GM23248 (cell line): ENCODE measurements around the gene NHSL2. TPM values are rescaled to one million over a fixed set of nuclear protein-coding genes. Genes with fewer than 3 reads are reported as not detected.
"Not testable (repeated sequence)": the region's sequence is repeated elsewhere in the genome, so short reads cannot be mapped to it uniquely, and the experiment has no call there.

Experiments used
- DNase-seq: peaks from one replicate; pipeline ENCODE4 v3.0.0-alpha.2; 2015
- H2AFZ ChIP-seq: fragments of 200-600 bp; sonication (generic); 2 replicates; pipeline ENCODE4 v1.6.1; 2016; ENCODE audit warnings: antibody characterized with exemption
- H3F3A ChIP-seq: fragments of 200-600 bp; sonication (generic); 2 replicates; pipeline ENCODE4 v1.6.1; 2016; ENCODE audit warnings: mild to moderate bottlenecking, antibody characterized with exemption, mixed run types; ENCODE audit not compliant: insufficient read depth
- H3K27ac ChIP-seq: fragments of 200-600 bp; sonication (generic); 2 replicates; pipeline ENCODE4 v1.5.1; 2016; ENCODE audit warnings: mild to moderate bottlenecking
- H3K27me3 ChIP-seq: fragments of 200-600 bp; sonication (generic); replicated peaks from 2 replicates; pipeline ENCODE4 v1.6.1; 2016; ENCODE audit warnings: mild to moderate bottlenecking; ENCODE audit not compliant: insufficient read depth
- H3K36me3 ChIP-seq: fragments of 200-600 bp; sonication (generic); 2 replicates; pipeline ENCODE4 v1.6.1; 2016; ENCODE audit warnings: low read depth, mild to moderate bottlenecking
- H3K4me1 ChIP-seq: fragments of 200-600 bp; sonication (generic); 2 replicates; pipeline ENCODE4 v1.6.1; 2016; ENCODE audit warnings: mild to moderate bottlenecking; ENCODE audit not compliant: insufficient read depth
- H3K4me2 ChIP-seq: fragments of 200-600 bp; sonication (generic); one replicate; pipeline ENCODE4 v1.6.1; 2016; ENCODE audit warnings: mild to moderate bottlenecking; ENCODE audit not compliant: unreplicated experiment
- H3K4me3 ChIP-seq: fragments of 200-600 bp; sonication (generic); 2 replicates; pipeline ENCODE4 v1.5.1; 2016; ENCODE audit warnings: mild to moderate bottlenecking
- H3K79me2 ChIP-seq: fragments of 200-600 bp; sonication (generic); 2 replicates; pipeline ENCODE4 v1.6.1; 2016; ENCODE audit warnings: mild to moderate bottlenecking; ENCODE audit not compliant: insufficient read depth
- H3K9ac ChIP-seq: fragments of 200-600 bp; sonication (generic); 2 replicates; pipeline ENCODE4 v1.6.1; 2016; ENCODE audit warnings: mild to moderate bottlenecking
- H3K9me2 ChIP-seq: fragments of 200-600 bp; sonication (generic); 2 replicates; pipeline ENCODE4 v1.6.1; 2016; ENCODE audit warnings: mixed run types, mild to moderate bottlenecking, moderate library complexity; ENCODE audit not compliant: insufficient read depth
- H3K9me3 ChIP-seq: fragments of 200-600 bp; sonication (generic); one replicate; pipeline ENCODE4 v1.6.1; 2017; ENCODE audit warnings: low read depth
- H4K20me1 ChIP-seq: fragments of 200-600 bp; sonication (generic); 2 replicates; pipeline ENCODE4 v1.6.0; 2016; ENCODE audit not compliant: insufficient read depth
- EZH2 ChIP-seq: fragments of 200-600 bp; sonication (generic); IDR thresholded peaks from 2 replicates; pipeline ENCODE4 v1.6.1; 2018; ENCODE audit warnings: antibody characterized with exemption, mild to moderate bottlenecking; ENCODE audit not compliant: insufficient read depth, poor library complexity, severe bottlenecking
- EZH2phosphoT487 ChIP-seq: fragments of 200-600 bp; sonication (generic); IDR thresholded peaks from 2 replicates; pipeline ENCODE4 v1.6.1; 2018; ENCODE audit warnings: antibody characterized with exemption, moderate library complexity, mild to moderate bottlenecking, low read depth; ENCODE audit not compliant: insufficient read depth
- WGBS, 2 experiments: methylation state at CpG; one replicate each; pipeline ENCODE4 v1.1.6; 2015 to 2017; ENCODE audit warnings: low lambda C conversion rate in 2 of 2, low coverage in 1 of 2; ENCODE audit errors: missing lambda C conversion rate in 2 of 2; 5-methylcytosine and 5-hydroxymethylcytosine counted together
- in situ Hi-C: fragments of 300-500 bp; cut with MboI; formaldehyde crosslinking; loops from 2 replicates; pipeline ENCODE4 v1.15.0; 2020
- polyA plus RNA-seq: library from polyadenylated mRNA; unstranded; fragments of >200 nt; fragmentation: Nextera tagmentation; extraction: Ambion mirVana; gene quantifications from 2 replicates; pipeline ENCODE4 v1.2.1, GENCODE V29; 2016
- total RNA-seq: library from RNA; depleted of rRNA; stranded (reverse); fragments of >200 nt; shearing (Covaris generic); gene quantifications from 2 replicates; pipeline ENCODE4 v1.2.3, GENCODE V29; 2014

The NHSL2 gene
- total and polyA plus RNA-seq, 2 experiments from 2014 or later: 3.2 to 6.5 TPM

DNA sequence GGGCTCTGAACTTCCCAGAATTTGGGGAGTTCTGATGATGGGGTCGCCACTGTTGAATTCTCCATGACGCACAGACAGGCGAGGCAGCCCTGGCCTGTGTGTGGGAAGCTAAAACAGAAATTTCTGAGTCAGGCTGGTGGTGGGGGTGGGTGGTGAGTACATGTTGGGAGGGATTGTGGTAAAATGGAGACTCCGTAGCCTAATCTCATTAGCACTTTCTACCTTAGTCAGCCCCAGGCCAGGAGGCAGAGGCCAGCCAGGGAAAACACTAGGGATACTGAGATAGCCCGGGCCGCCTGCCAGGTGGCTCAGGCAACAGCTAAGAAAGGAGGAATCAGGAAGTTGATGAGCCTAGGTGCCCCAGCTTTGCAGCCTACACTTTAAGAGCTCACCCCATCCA, 39.3 kb upstream of the NHSL2 start:
- Histone ChIP-seq H3K79me2 (no peaks in the 10 kb centered on the region), H3F3A (no peaks in the 10 kb centered on the region), H3K9ac (no peak overlapping the region), H2AFZ (no peak overlapping the region), H3K4me3 (no peak overlapping the region), H4K20me1 (no peaks in the 10 kb centered on the region), H3K27me3 (no peaks in the 10 kb centered on the region), H3K4me2 (no peak overlapping the region), H3K36me3 (no peaks in the 10 kb centered on the region), H3K9me2 (no peaks in the 10 kb centered on the region), H3K9me3 (no peaks in the 10 kb centered on the region), H3K4me1 (no peaks in the 10 kb centered on the region), H3K27ac (no peak overlapping the region)
- no peak for TF ChIP-seq EZH2phosphoT487
- no peak for TF ChIP-seq EZH2
- 50 to 66% methylated on average over 5 to 6 of the region's 6 CpGs for WGBS, 2 experiments
- DNase-seq: peak; percentile 51
- in situ Hi-C loops: no loop called here

DNA sequence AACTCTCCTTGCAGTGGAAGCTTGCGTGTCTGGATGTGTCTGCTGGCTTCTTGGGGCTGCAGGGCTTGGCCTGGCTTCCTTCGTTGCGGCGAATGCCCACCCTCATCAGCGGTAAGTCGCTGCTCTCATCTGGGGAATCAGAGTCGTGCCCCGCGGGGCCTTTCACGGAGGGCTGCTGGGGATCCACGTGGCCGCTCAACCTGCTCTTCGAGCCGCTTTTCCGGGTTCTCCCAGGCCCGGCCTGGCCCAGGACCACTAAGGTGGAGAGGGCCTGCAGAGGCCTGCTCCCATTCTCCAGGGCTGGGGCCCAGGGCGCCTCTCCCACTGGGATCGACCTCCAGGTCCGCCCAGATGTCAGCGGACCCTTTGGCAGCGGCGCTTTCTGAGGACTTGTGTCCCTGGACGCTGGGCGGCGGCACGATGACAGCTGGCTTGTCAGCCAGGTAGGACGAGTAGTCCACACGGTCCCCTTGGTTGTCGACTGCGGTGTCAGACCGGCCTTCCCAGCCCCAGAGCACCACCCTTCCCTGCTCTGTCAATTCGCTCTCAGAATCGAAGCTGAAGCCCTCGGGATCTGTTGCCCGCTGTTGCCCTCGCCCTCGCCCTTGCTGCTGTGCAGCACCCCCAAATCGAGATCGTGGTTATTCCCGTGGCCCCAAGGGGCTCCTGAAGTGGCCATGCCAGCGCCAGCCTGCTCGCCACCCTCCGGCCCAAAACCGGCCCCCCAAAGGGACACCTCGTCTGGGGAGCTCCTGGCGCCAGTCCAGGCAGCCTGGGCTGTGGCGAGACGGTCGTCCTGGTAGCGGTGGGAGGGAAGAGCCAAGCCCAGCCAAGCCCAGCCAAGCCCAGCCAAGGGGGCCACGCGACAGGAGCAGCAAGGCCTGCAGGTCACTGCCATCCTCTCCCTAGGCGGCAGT, 37.8 kb upstream of the NHSL2 start:
- H3K9me3 ChIP-seq: no peaks in the 10 kb centered on the region
- no peaks in the 10 kb centered on the region for H4K20me1 ChIP-seq
- 77 to 82% methylated on average over 22 to 23 of the region's 53 CpGs for WGBS, 2 experiments
- no peak for DNase-seq
- H3K9ac ChIP-seq: no peak overlapping the region
- no peak overlapping the region for H2AFZ ChIP-seq
- no peak overlapping the region for H3K4me3 ChIP-seq
- in situ Hi-C loops: no loop called here
- H3K4me2 ChIP-seq: no peak overlapping the region
- no peak for TF ChIP-seq EZH2phosphoT487
- no peak for TF ChIP-seq EZH2
- H3K4me1 ChIP-seq: no peaks in the 10 kb centered on the region
- H3F3A ChIP-seq: no peaks in the 10 kb centered on the region
- no peaks in the 10 kb centered on the region for H3K79me2 ChIP-seq
- no peaks in the 10 kb centered on the region for H3K27me3 ChIP-seq
- H3K36me3 ChIP-seq: no peaks in the 10 kb centered on the region
- H3K9me2 ChIP-seq: no peaks in the 10 kb centered on the region
- no peak overlapping the region for H3K27ac ChIP-seq

DNA sequence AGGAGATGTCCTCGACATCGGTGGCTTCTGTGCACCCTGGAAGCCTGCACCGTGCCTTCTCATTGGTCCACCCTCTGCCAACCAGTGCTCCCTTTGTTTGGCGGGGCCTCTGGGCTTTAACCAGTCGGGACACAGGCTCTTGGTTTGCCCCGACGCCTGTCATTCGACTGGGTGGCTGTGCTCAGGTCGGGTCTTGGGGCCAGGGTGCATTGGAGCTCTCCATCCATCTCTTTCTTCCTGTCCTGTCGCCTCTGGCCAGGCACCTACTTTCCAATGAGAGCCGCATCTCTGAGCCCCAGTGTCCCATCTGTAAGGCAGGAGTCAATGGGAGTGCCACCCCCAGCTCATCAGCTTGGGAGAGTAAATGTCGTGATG, 37.2 kb upstream of the NHSL2 start:
- Histone ChIP-seq H3K9ac (no peak overlapping the region), H3K36me3 (no peaks in the 10 kb centered on the region), H3F3A (no peaks in the 10 kb centered on the region), H3K27ac (no peak overlapping the region), H3K9me2 (no peaks in the 10 kb centered on the region), H4K20me1 (no peaks in the 10 kb centered on the region), H3K4me1 (no peaks in the 10 kb centered on the region), H3K4me3 (no peak overlapping the region), H3K27me3 (no peaks in the 10 kb centered on the region), H3K9me3 (no peaks in the 10 kb centered on the region), H3K4me2 (no peak overlapping the region), H3K79me2 (no peaks in the 10 kb centered on the region), H2AFZ (no peak overlapping the region)
- no peak for TF ChIP-seq EZH2
- no peak for TF ChIP-seq EZH2phosphoT487
- in situ Hi-C loops: no loop called here
- 67 to 79% methylated on average over 9 to 10 of the region's 12 CpGs for WGBS, 2 experiments
- DNase-seq: no peak

DNA sequence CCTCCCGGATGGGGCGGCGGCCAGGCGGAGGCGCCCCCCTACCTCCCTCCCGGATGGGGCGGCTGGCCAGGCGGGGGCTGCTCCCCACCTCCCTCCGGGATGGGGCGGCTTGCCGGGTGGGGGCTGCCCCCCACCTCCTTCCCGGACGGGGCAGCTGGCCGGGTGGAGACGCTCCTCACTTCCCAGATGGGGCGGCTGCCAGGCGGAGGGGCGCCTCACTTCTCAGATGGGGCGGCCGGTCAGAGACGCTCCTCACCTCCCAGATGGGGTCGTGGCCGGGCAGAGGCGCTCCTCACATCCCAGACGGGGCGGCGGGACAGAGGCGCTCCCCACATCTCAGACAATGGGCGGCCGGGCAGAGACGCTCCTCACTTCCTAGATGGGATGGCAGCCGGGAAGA, 33.8 kb upstream of the NHSL2 start:
- H3K9me3 ChIP-seq, H3F3A ChIP-seq, in situ Hi-C loops, H3K9me2 ChIP-seq, H3K4me2 ChIP-seq, H3K27ac ChIP-seq, H2AFZ ChIP-seq, H3K79me2 ChIP-seq, H3K4me1 ChIP-seq, H3K9ac ChIP-seq, H3K4me3 ChIP-seq, H3K27me3 ChIP-seq, H3K36me3 ChIP-seq, H4K20me1 ChIP-seq, DNase-seq: not testable (repeated sequence)
- WGBS, 2 experiments: 91% methylated on average over 26 of the region's 32 CpGs; no CpG with 5 or more reads in 1 of the 2 experiments

DNA sequence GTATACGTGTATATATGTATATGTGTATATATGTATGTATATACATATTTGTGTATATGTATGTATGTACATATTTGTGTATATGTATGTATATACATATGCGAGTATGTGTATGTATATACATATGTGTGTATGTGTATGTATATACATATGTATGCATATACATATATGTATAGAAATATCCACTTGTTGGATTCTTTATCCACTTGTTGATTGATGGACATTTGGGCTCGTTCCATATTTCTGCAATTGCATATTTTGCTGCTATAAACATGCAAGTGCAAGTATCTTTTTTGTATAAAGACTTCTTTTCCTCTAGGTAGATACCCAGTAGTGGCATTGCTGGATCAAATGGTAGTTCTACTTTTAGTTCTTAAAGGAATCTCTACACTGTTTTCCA, 25.5 kb upstream of the NHSL2 start:
- H3K4me1 ChIP-seq: no peaks in the 10 kb centered on the region
- H3K9ac ChIP-seq: no peak overlapping the region
- 58 to 60% methylated on average over 3 of the region's 3 CpGs for WGBS, 2 experiments
- H4K20me1 ChIP-seq: no peaks in the 10 kb centered on the region
- H3K27ac ChIP-seq: no peak overlapping the region
- no peak overlapping the region for H2AFZ ChIP-seq
- H3K9me3 ChIP-seq: no peaks in the 10 kb centered on the region
- H3K27me3 ChIP-seq: no peaks in the 10 kb centered on the region
- no peaks in the 10 kb centered on the region for H3F3A ChIP-seq
- TF ChIP-seq EZH2phosphoT487: no peak
- TF ChIP-seq EZH2: no peak
- no peaks in the 10 kb centered on the region for H3K36me3 ChIP-seq
- no peak for DNase-seq
- H3K9me2 ChIP-seq: no peaks in the 10 kb centered on the region
- no peak overlapping the region for H3K4me3 ChIP-seq
- in situ Hi-C loops: no loop called here
- H3K4me2 ChIP-seq: no peak overlapping the region
- H3K79me2 ChIP-seq: no peaks in the 10 kb centered on the region
